Tibial artery (tissue), 4 donors: ENCODE measurements around the gene KRT9.

Experiments
- DNase-seq, 2 donors: peaks; one replicate each; pipeline ENCODE4 v3.0.0-alpha.2; 2019
- H3K27ac ChIP-seq, 2 donors: fragments of 200-600 bp; sonication (generic) in 1 of 2; 1 replicate in 1 of 2; 2 replicates in 1 of 2; pipeline ENCODE4 v1.5.1; 2018 to 2019; ENCODE audit warnings: mild to moderate bottlenecking in 1 of 2
- H3K27me3 ChIP-seq, 2 donors: fragments of 200-600 bp; sonication (generic) in 1 of 2; one replicate each; pipeline versions ENCODE4 v1.5.1 to v1.6.0; 2016 to 2019
- H3K36me3 ChIP-seq, 3 donors: fragments of 200-600 bp; sonication (generic) in 2 of 3; one replicate each; pipeline ENCODE4 v1.5.1; 2016 to 2019; ENCODE audit warnings: mild to moderate bottlenecking in 2 of 3
- H3K4me1 ChIP-seq, 4 donors: fragments of 200-600 bp; sonication (generic) in 2 of 4; 1 replicate in 3 of 4; 2 replicates in 1 of 4; pipeline ENCODE4 v1.5.1; 2016 to 2019
- H3K4me3 ChIP-seq, 2 donors: fragments of 200-600 bp; sonication (generic) in 1 of 2; 1 replicate in 1 of 2; 2 replicates in 1 of 2; pipeline ENCODE4 v1.5.1; 2018 to 2019; ENCODE audit warnings: mild to moderate bottlenecking in 2 of 2
- H3K9me3 ChIP-seq, 3 donors: fragments of 200-600 bp; sonication (generic) in 1 of 3; one replicate each; pipeline ENCODE4 v1.5.1; 2016 to 2019
- CTCF ChIP-seq, 2 experiments: fragments of 200-600 bp in 1 of 2; fragments of 450-650 bp in 1 of 2; IDR thresholded peaks; one replicate each; pipeline ENCODE4 v1.5.1; 2017 to 2019; ENCODE audit warnings: antibody characterized with exemption in 2 of 2, mild to moderate bottlenecking in 1 of 2, moderate library complexity in 1 of 2
- intact Hi-C: fragments of 100-400 bp; cut with DNase I; formaldehyde crosslinking; loops from one replicate; pipeline ENCODE4 v1.15.0; 2023; ENCODE audit warnings: low total_unique reads

The KRT9 gene

GRCh38 chr17:41534899-41535546 lies 36.8 kb downstream of the KRT9 start:
- Histone ChIP-seq H3K36me3 (no peaks in the 10 kb centered on the region), H3K27ac (no peak overlapping the region), H3K4me3 (no peak overlapping the region), H3K4me1 (peaks cover 0 to 16% (median 0%) of the 10 kb centered on the region in 4 donors), H3K9me3 (no peaks in the 10 kb centered on the region), H3K27me3 (peaks cover 0 to 25% of the 10 kb centered on the region in 2 donors)
- TF ChIP-seq CTCF (IDR thresholded peaks at IDR 0.05): no peak
- intact Hi-C loops: no loop called here
- DNase-seq: no peak

GRCh38 chr17:41533613-41534012 lies 38.2 kb downstream of the KRT9 start:
- no peak for DNase-seq
- TF ChIP-seq CTCF (IDR thresholded peaks at IDR 0.05): no peak
- intact Hi-C loops: no loop called here
- Histone ChIP-seq H3K4me3 (no peak overlapping the region), H3K4me1 (peaks cover 0 to 12% (median 0%) of the 10 kb centered on the region in 4 donors), H3K27me3 (peaks cover 0 to 39% of the 10 kb centered on the region in 2 donors), H3K36me3 (no peaks in the 10 kb centered on the region), H3K27ac (no peak overlapping the region), H3K9me3 (no peaks in the 10 kb centered on the region)

GRCh38 chr17:41532947-41533570 lies 38.8 kb downstream of the KRT9 start:
- H3K4me1 ChIP-seq: peaks cover 0 to 17% (median 3%) of the 10 kb centered on the region in 4 donors
- intact Hi-C loops: no loop called here
- no peak for DNase-seq
- peaks cover 0 to 45% of the 10 kb centered on the region in 2 donors for H3K27me3 ChIP-seq
- TF ChIP-seq CTCF (IDR thresholded peaks at IDR 0.05): no peak
- no peak overlapping the region for H3K4me3 ChIP-seq
- no peak overlapping the region for H3K27ac ChIP-seq
- H3K9me3 ChIP-seq: no peaks in the 10 kb centered on the region
- H3K36me3 ChIP-seq: no peaks in the 10 kb centered on the region

- peaks cover 0 to 26% (median 13%) of the 10 kb centered on the region in 4 donors for H3K4me1 ChIP-seq
- H3K4me3 ChIP-seq: no peak overlapping the region
- intact Hi-C loops: no loop called here
- no peak for DNase-seq
- H3K27ac ChIP-seq: no peak overlapping the region
- H3K36me3 ChIP-seq: no peaks in the 10 kb centered on the region
- no peak for TF ChIP-seq CTCF (IDR thresholded peaks at IDR 0.05)
- no peaks in the 10 kb centered on the region for H3K9me3 ChIP-seq
- peaks cover 4 to 55% of the 10 kb centered on the region in 2 donors for H3K27me3 ChIP-seq
Observed at GRCh38 chr17:41531993-41532392, 39.9 kb downstream of the KRT9 start.

- no peak for TF ChIP-seq CTCF (IDR thresholded peaks at IDR 0.05)
- no peak for DNase-seq
- no peaks in the 10 kb centered on the region for H3K9me3 ChIP-seq
- peaks cover 4 to 45% of the 10 kb centered on the region in 2 donors for H3K27me3 ChIP-seq
- intact Hi-C loops: no loop called here
- no peak overlapping the region for H3K4me3 ChIP-seq
- H3K27ac ChIP-seq: no peak overlapping the region
- H3K36me3 ChIP-seq: no peaks in the 10 kb centered on the region
- H3K4me1 ChIP-seq: peaks cover 0 to 19% (median 13%) of the 10 kb centered on the region in 4 donors
Observed at GRCh38 chr17:41530062-41531048, 41.5 kb downstream of the KRT9 start.
